SK-N-SH (cell line): ENCODE results near the gene RAB40C.

ENCODE experiments used
- CTCF ChIP-seq: fragments of 200-600 bp; sonication (generic); IDR thresholded peaks from 2 replicates; pipeline ENCODE4 v1.6.1; 2017; ENCODE audit warnings: antibody characterized with exemption, mild to moderate bottlenecking, moderate library complexity
- EP300 ChIP-seq, 2 experiments: IDR thresholded peaks; 2 replicates each; pipeline versions ENCODE4 v1.4.0 to v1.6.1; 2012; ENCODE audit warnings: borderline replicate concordance in 1 of 2, low read depth in 1 of 2, low read length in 1 of 2
- EZH2phosphoT487 ChIP-seq: fragments of 200-600 bp; sonication (generic); IDR thresholded peaks from 2 replicates; pipeline ENCODE4 v1.6.1; 2017; ENCODE audit warnings: low read depth, mixed run types, mild to moderate bottlenecking, antibody characterized with exemption, moderate library complexity, borderline replicate concordance
- MAX ChIP-seq: IDR thresholded peaks from 2 replicates; pipeline ENCODE4 v1.4.0; 2012; ENCODE audit warnings: low read depth
- MEF2A ChIP-seq: IDR thresholded peaks from 2 replicates; pipeline ENCODE4 v1.4.0; 2012; ENCODE audit warnings: low read depth, borderline replicate concordance
- NRF1 ChIP-seq: IDR thresholded peaks from 2 replicates; pipeline ENCODE4 v1.6.1; 2012; ENCODE audit warnings: low read depth, mild to moderate bottlenecking, low read length
- PBX3 ChIP-seq: IDR thresholded peaks from 2 replicates; pipeline ENCODE4; 2012
- POLR2AphosphoS5 ChIP-seq: IDR thresholded peaks from 2 replicates; pipeline ENCODE4 v1.6.1; 2012; ENCODE audit warnings: low read depth, low read length
- RCOR1 ChIP-seq: fragments of 150-350 bp; IDR thresholded peaks from 2 replicates; pipeline ENCODE4 v1.6.1; 2017; ENCODE audit warnings: antibody characterized with exemption, low read length
- RFX5 ChIP-seq: IDR thresholded peaks from 2 replicates; pipeline ENCODE4 v1.6.1; 2012; ENCODE audit warnings: mild to moderate bottlenecking, improper control_type of control experiment, low read length
- SIN3A ChIP-seq: IDR thresholded peaks from 2 replicates; pipeline ENCODE4 v1.6.1; 2012; ENCODE audit warnings: low read depth, mild to moderate bottlenecking, low read length, moderate library complexity, borderline replicate concordance
- TAF1 ChIP-seq: IDR thresholded peaks from 2 replicates; pipeline ENCODE4 v1.6.1; 2012; ENCODE audit warnings: low read depth, mild to moderate bottlenecking, low read length, moderate library complexity, borderline replicate concordance
- USF1 ChIP-seq: IDR thresholded peaks from 2 replicates; pipeline ENCODE4 v1.4.0; 2012; ENCODE audit warnings: low read depth, borderline replicate concordance
- ZBTB33 ChIP-seq: IDR thresholded peaks from 2 replicates; pipeline ENCODE4 v1.4.0; 2012; ENCODE audit warnings: low read depth, borderline replicate concordance

- no peak for TF ChIP-seq POLR2AphosphoS5
- no peak for TF ChIP-seq MAX
- TF ChIP-seq PBX3 = no peak
- TF ChIP-seq MEF2A = no peak
- TF ChIP-seq RFX5 = no peak
- no peak for TF ChIP-seq CTCF
- TF ChIP-seq EP300 (IDR thresholded peaks at IDR 0.05; ENCODE audit: borderline replicate concordance in 1 of 2, low read depth in 1 of 2, low read length in 1 of 2) = no peak
- no peak for TF ChIP-seq EZH2phosphoT487
- no peak for TF ChIP-seq ZBTB33
- no peak for TF ChIP-seq USF1
- TF ChIP-seq NRF1 = no peak
- TF ChIP-seq SIN3A = no peak
- TF ChIP-seq RCOR1 = no peak
- no peak for TF ChIP-seq TAF1
Observed at GRCh38 chr16:553601-554296, 36.1 kb upstream of the RAB40C start.
